CD1c-positive myeloid dendritic cell (primary cell): Measurements from ENCODE around the gene ELFN2.
"Not testable (repeated sequence)": the region's sequence is repeated elsewhere in the genome, so short reads cannot be mapped to it uniquely, and the experiment has no call there.

Experiments
- DNase-seq: peaks from one replicate; pipeline ENCODE4 v3.0.0-alpha.2; 2016; ENCODE audit errors: extremely low spot score

The ELFN2 gene

GRCh38 chr22:37410174-37411055 lies 16.9 kb downstream of the ELFN2 start:
- peak; percentile 74 for DNase-seq

- DNase-seq, result no peak
Measured at GRCh38 chr22:37409459-37410050, 17.7 kb downstream of the ELFN2 start.

GRCh38 chr22:37409031-37409430 lies 18.2 kb downstream of the ELFN2 start:
- no peak for DNase-seq

GRCh38 chr22:37407856-37408255 lies 19.4 kb downstream of the ELFN2 start:
- DNase-seq, result no peak

GRCh38 chr22:37406441-37407235 lies 20.6 kb downstream of the ELFN2 start:
- no peak for DNase-seq

GRCh38 chr22:37404091-37404490 lies 23.2 kb downstream of the ELFN2 start:
- DNase-seq, result no peak

GRCh38 chr22:37403267-37403960 lies 23.9 kb downstream of the ELFN2 start:
- no peak for DNase-seq

GRCh38 chr22:37402184-37402506 lies 25.1 kb downstream of the ELFN2 start:
- no peak for DNase-seq

GRCh38 chr22:37401401-37402183 lies 25.7 kb downstream of the ELFN2 start:
- DNase-seq, result no peak

GRCh38 chr22:37400719-37401118 lies 26.6 kb downstream of the ELFN2 start:
- DNase-seq, result no peak

- not testable (repeated sequence) for DNase-seq
Measured at GRCh38 chr22:37399457-37399856, 27.8 kb downstream of the ELFN2 start.

GRCh38 chr22:37397226-37397625 lies 30.1 kb downstream of the ELFN2 start:
- no peak for DNase-seq

- no peak for DNase-seq
Measured at GRCh38 chr22:37396488-37397084, 30.7 kb downstream of the ELFN2 start.

GRCh38 chr22:37394341-37394740 lies 32.9 kb downstream of the ELFN2 start:
- no peak for DNase-seq

GRCh38 chr22:37393746-37394145 lies 33.5 kb downstream of the ELFN2 start:
- DNase-seq, result no peak

- DNase-seq, result no peak
Measured at GRCh38 chr22:37392721-37393328, 34.5 kb downstream of the ELFN2 start.

- no peak for DNase-seq
Measured at GRCh38 chr22:37391702-37392101, 35.6 kb downstream of the ELFN2 start.

GRCh38 chr22:37390075-37390474 lies 37.2 kb downstream of the ELFN2 start:
- DNase-seq, result no peak

GRCh38 chr22:37388538-37388937 lies 38.7 kb downstream of the ELFN2 start:
- no peak for DNase-seq

- no peak for DNase-seq
Measured at GRCh38 chr22:37387793-37388192, 39.5 kb downstream of the ELFN2 start.
